HepG2 (cell line): ENCODE measurements around the gene SLC17A9. TPM values are rescaled to one million over a fixed set of nuclear protein-coding genes. Genes with fewer than 3 reads are reported as not detected.

Source experiments
- CBX1 ChIP-seq: IDR thresholded peaks from one replicate; pipeline ENCODE4 v1.6.1; 2016; ENCODE audit warnings: antibody characterized with exemption, low read depth
- CBX2 ChIP-seq, 2 experiments: fragments of 200-600 bp in 1 of 2; sonication (generic); formaldehyde crosslinking in 1 of 2; IDR thresholded peaks; 2 replicates each; pipeline versions ENCODE4 v1.7.0 to v1.8.1; 2018 to 2022; ENCODE audit warnings: low read depth in 2 of 2, low read length in 1 of 2, mild to moderate bottlenecking in 1 of 2, missing genetic modification reagents in 1 of 2
- FOXO4 ChIP-seq: sonication (generic); formaldehyde crosslinking; conservative IDR thresholded peaks from 2 replicates; pipeline ENCODE4 v1.8.1; 2023; ENCODE audit warnings: missing genetic modification reagents
- JUN ChIP-seq: sonication (generic); formaldehyde crosslinking; IDR thresholded peaks from 2 replicates; pipeline ENCODE4 v1.4.0; 2020; ENCODE audit warnings: mild to moderate bottlenecking, missing genetic modification reagents
- KDM2A ChIP-seq: sonication (generic); formaldehyde crosslinking; IDR thresholded peaks from 2 replicates; pipeline ENCODE4 v1.4.0; 2020; ENCODE audit warnings: low read depth, missing genetic modification reagents, borderline replicate concordance
- PLSCR1 ChIP-seq: sonication (generic); formaldehyde crosslinking; IDR thresholded peaks from 2 replicates; pipeline ENCODE4 v1.5.0; 2020; ENCODE audit warnings: missing genetic modification reagents, mild to moderate bottlenecking, borderline replicate concordance
- STAT5B ChIP-seq: sonication (generic); formaldehyde crosslinking; IDR thresholded peaks from 2 replicates; pipeline ENCODE4 v1.4.0; 2020; ENCODE audit warnings: missing genetic modification reagents
- THAP11 ChIP-seq: IDR thresholded peaks from 2 replicates; pipeline ENCODE4 v1.6.1; 2016; ENCODE audit warnings: missing biosample characterization, missing genetic modification reagents
- THYN1 ChIP-seq: sonication (generic); formaldehyde crosslinking; IDR thresholded peaks from 2 replicates; pipeline ENCODE4 v1.8.1; 2023; ENCODE audit warnings: low read depth, mild to moderate bottlenecking, moderate library complexity, missing genetic modification reagents, borderline replicate concordance
- UBTF ChIP-seq: sonication (generic); formaldehyde crosslinking; IDR thresholded peaks from 2 replicates; pipeline ENCODE4 v1.4.0; 2020; ENCODE audit warnings: mild to moderate bottlenecking, missing genetic modification reagents
- YEATS2 ChIP-seq: sonication (generic); formaldehyde crosslinking; IDR thresholded peaks from 2 replicates; pipeline ENCODE4 v1.4.0; 2020; ENCODE audit warnings: missing genetic modification reagents, borderline replicate concordance
- ZBTB7A ChIP-seq: sonication (generic); formaldehyde crosslinking; IDR thresholded peaks from 2 replicates; pipeline ENCODE4 v1.8.0; 2022; ENCODE audit warnings: mild to moderate bottlenecking, missing genetic modification reagents
- ZNF280D ChIP-seq: sonication (generic); formaldehyde crosslinking; IDR thresholded peaks from 2 replicates; pipeline ENCODE4 v1.5.1; 2020; ENCODE audit warnings: mild to moderate bottlenecking, missing genetic modification reagents
- ZNF446 ChIP-seq: sonication (generic); formaldehyde crosslinking; IDR thresholded peaks from 2 replicates; pipeline ENCODE4 v1.5.0; 2020; ENCODE audit warnings: mild to moderate bottlenecking, missing genetic modification reagents
- ZNF790 ChIP-seq: sonication (generic); formaldehyde crosslinking; IDR thresholded peaks from 2 replicates; pipeline ENCODE4 v1.8.0; 2022; ENCODE audit warnings: missing genetic modification reagents, mild to moderate bottlenecking, borderline replicate concordance
- ZNF83 ChIP-seq: sonication (generic); formaldehyde crosslinking; IDR thresholded peaks from 2 replicates; pipeline ENCODE4 v1.4.0; 2020; ENCODE audit warnings: missing genetic modification reagents, mild to moderate bottlenecking, borderline replicate concordance
- ZNF879 ChIP-seq: sonication (generic); formaldehyde crosslinking; IDR thresholded peaks from 2 replicates; pipeline ENCODE4 v1.8.1; 2023; ENCODE audit warnings: missing genetic modification reagents
- polyA plus RNA-seq, 8 experiments: library from polyadenylated mRNA; depleted of rRNA in 3 of 8; stranded (reverse) in 7 of 8; unstranded in 1 of 8; fragments of >200 nt; fragmentation: Illumina TruSeq in 4 of 8; extraction: Trizol in 4 of 8; gene quantifications; 2 replicates each; pipeline versions ENCODE4 v1.2.1 to v1.2.3, GENCODE V29; 2011 to 2016; ENCODE audit warnings: low read depth in 4 of 8, missing spikeins in 1 of 8, mixed read lengths in 1 of 8; ENCODE audit not compliant: insufficient read depth in 1 of 8
- total RNA-seq, 5 experiments: library from RNA; depleted of rRNA; stranded (reverse); fragments of >200 nt; fragmentation: Illumina TruSeq; extraction: Trizol; gene quantifications; 2 replicates each; pipeline ENCODE4 v1.2.3, GENCODE V29; 2016; ENCODE audit warnings: low read depth in 1 of 5
- TF ChIP-seq, protein P1 (sequence below): IDR thresholded peaks from 2 replicates; pipeline ENCODE4 v1.6.1; 2018; ENCODE audit warnings: missing genetic modification reagents
- TF ChIP-seq, protein P2 (sequence below): IDR thresholded peaks from 2 replicates; pipeline ENCODE4 v1.6.1; 2016

The SLC17A9 gene
- total and polyA plus RNA-seq, 2 of the 13 experiments (the other 11 are each of a cell fraction or from before 2014, with no cell fraction given) = 110 to 191 TPM

DNA sequence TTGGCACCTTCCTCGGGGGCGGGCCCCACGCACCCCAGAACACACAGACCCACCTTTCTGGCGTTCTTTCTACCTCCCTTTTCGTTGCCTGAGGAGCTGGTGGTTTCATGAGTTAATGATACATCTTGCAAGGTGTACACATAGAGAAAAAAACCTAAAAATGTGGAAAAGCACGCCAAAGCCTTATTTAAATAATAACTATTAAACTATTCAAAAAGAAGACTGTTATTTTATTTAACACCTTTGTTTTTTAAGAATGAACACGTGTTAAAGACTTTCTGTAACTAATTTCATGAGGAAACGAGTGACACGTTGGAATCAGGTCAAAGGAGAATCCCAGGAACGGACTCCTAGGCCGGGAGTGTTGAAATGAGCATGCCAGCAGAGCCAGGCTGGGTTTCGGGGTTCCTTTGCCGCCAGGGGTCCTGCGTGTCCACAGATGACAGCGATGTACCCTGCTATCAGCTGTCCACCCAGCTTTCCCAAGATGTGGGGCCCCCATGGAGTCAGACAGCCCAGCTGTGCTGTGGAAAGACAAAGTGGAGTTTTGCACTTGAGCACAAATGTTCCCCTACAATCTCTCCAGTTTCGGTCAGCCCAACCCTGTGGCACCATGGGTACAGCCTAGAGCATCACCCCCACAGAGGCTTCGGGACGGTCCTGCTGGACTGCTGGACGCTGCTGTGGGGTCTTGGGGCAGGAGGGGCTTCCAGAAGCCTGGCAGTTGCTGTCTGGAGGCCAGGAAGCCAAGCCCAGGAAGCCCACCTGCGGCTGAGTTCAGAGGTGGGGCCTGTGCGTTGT, 16.1 kb downstream of the SLC17A9 start (continued):
- TF ChIP-seq CBX1 (peak; percentile 23), STAT5B (CRISPR knock-in tag) (no peak), UBTF (no peak; the same call in 1 of the 2 replicates), ZNF280D (no peak), ZNF83 (CRISPR knock-in tag) (no peak), ZNF446 (CRISPR knock-in tag) (no peak; the same call in 1 of the 2 replicates), THAP11 (CRISPR knock-in tag) (no peak), THYN1 (CRISPR knock-in tag) (no peak), FOXO4 (CRISPR knock-in tag) (no peak), CBX2 (IDR thresholded peaks at IDR 0.05; ENCODE audit: low read depth, low read length) (no peak), CBX2 (CRISPR knock-in tag; IDR thresholded peaks at IDR 0.05; ENCODE audit: low read depth) (no peak), PLSCR1 (no peak), ZNF790 (CRISPR knock-in tag) (no peak), JUN (CRISPR knock-in tag) (0 out of 2 replicates have a peak, but pooled peaks have one; percentile 51), ZBTB7A (no peak), KDM2A (peak; percentile 99), YEATS2 (CRISPR knock-in tag) (no peak), ZNF879 (CRISPR knock-in tag) (no peak)
- TF ChIP-seq, protein P1, sequence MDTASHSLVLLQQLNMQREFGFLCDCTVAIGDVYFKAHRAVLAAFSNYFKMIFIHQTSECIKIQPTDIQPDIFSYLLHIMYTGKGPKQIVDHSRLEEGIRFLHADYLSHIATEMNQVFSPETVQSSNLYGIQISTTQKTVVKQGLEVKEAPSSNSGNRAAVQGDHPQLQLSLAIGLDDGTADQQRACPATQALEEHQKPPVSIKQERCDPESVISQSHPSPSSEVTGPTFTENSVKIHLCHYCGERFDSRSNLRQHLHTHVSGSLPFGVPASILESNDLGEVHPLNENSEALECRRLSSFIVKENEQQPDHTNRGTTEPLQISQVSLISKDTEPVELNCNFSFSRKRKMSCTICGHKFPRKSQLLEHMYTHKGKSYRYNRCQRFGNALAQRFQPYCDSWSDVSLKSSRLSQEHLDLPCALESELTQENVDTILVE = no peak
- TF ChIP-seq, protein P2, sequence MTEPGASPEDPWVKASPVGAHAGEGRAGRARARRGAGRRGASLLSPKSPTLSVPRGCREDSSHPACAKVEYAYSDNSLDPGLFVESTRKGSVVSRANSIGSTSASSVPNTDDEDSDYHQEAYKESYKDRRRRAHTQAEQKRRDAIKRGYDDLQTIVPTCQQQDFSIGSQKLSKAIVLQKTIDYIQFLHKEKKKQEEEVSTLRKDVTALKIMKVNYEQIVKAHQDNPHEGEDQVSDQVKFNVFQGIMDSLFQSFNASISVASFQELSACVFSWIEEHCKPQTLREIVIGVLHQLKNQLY = no peak
